Activated naive CD8-positive, alpha-beta T cell treated with anti-CD3 and anti-CD28 coated beads for 36 hours (primary cell): Measurements from ENCODE around the gene CASZ1. TPM values are rescaled to one million over a fixed set of nuclear protein-coding genes. Genes with fewer than 3 reads are reported as not detected.

Experiments
- DNase-seq: peaks from one replicate; pipeline ENCODE4 v3.0.0; 2021
- H3K27ac Mint-ChIP-seq: one replicate; pipeline ENCODE4 v1.8.0; 2022; ENCODE audit warnings: mild to moderate bottlenecking, moderate library complexity, mixed read lengths
- H3K27me3 Mint-ChIP-seq: one replicate; pipeline ENCODE4 v1.8.0; 2022; ENCODE audit warnings: mild to moderate bottlenecking, mixed read lengths
- H3K36me3 Mint-ChIP-seq: one replicate; pipeline ENCODE4 v1.8.0; 2021; ENCODE audit warnings: mild to moderate bottlenecking, mixed read lengths
- H3K4me1 Mint-ChIP-seq: one replicate; pipeline ENCODE4 v1.8.0; 2021; ENCODE audit warnings: mixed read lengths
- H3K4me3 Mint-ChIP-seq: one replicate; pipeline ENCODE4 v1.8.0; 2022; ENCODE audit warnings: mild to moderate bottlenecking, moderate library complexity, mixed read lengths
- H3K9me3 Mint-ChIP-seq: one replicate; pipeline ENCODE4 v1.8.0; 2022; ENCODE audit warnings: mixed read lengths
- total RNA-seq, 2 experiments: library from RNA; stranded (reverse); gene quantifications; one replicate each; pipeline ENCODE4 v1.2.3, GENCODE V29; 2021

The CASZ1 gene
- total RNA-seq, 2 experiments from 2014 or later, result 2.2 to 2.3 TPM

DNA sequence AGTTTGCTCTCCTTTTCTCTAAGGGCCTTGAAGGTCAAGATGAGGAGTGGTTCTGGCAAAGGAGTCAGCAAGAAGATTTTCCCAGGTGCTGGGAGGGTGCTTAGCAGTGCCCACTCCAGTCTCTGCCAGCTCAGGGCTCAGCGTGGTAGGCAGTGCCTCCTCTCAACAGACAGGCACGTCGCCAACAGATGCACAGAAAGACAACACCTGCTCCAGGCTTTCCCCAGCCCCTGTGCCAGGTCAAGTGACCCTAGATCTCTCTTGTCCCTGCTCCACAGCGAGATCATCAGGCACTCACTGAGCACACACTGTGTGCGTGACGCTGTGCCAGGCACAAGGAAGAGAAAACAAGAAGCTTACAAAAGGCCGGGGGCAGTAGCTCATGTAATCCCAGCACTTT lies 86.0 kb downstream of the CASZ1 start:
- no peak overlapping the region for H3K27ac Mint-ChIP-seq
- no peaks in the 10 kb centered on the region for H3K9me3 Mint-ChIP-seq
- no peak for DNase-seq
- no peaks in the 10 kb centered on the region for H3K36me3 Mint-ChIP-seq
- H3K4me3 Mint-ChIP-seq, result no peak overlapping the region
- no peaks in the 10 kb centered on the region for H3K4me1 Mint-ChIP-seq
- peaks cover 4% of the 10 kb centered on the region for H3K27me3 Mint-ChIP-seq

GRCh38 chr1:10709646-10710045 lies 86.8 kb downstream of the CASZ1 start:
- no peaks in the 10 kb centered on the region for H3K4me1 Mint-ChIP-seq
- H3K27me3 Mint-ChIP-seq, result peaks cover 4% of the 10 kb centered on the region
- H3K36me3 Mint-ChIP-seq, result no peaks in the 10 kb centered on the region
- no peaks in the 10 kb centered on the region for H3K9me3 Mint-ChIP-seq
- no peak overlapping the region for H3K27ac Mint-ChIP-seq
- H3K4me3 Mint-ChIP-seq, result no peak overlapping the region
- DNase-seq, result no peak

GRCh38 chr1:10709165-10709564 lies 87.3 kb downstream of the CASZ1 start:
- no peak for DNase-seq
- Mint-ChIP-seq H3K9me3 (no peaks in the 10 kb centered on the region), H3K27me3 (peaks cover 3% of the 10 kb centered on the region), H3K36me3 (no peaks in the 10 kb centered on the region), H3K27ac (no peak overlapping the region), H3K4me3 (no peak overlapping the region), H3K4me1 (no peaks in the 10 kb centered on the region)

GRCh38 chr1:10708757-10709156 lies 87.7 kb downstream of the CASZ1 start:
- H3K27ac Mint-ChIP-seq, result no peak overlapping the region
- no peaks in the 10 kb centered on the region for H3K9me3 Mint-ChIP-seq
- no peaks in the 10 kb centered on the region for H3K36me3 Mint-ChIP-seq
- peaks cover 4% of the 10 kb centered on the region for H3K27me3 Mint-ChIP-seq
- H3K4me1 Mint-ChIP-seq, result no peaks in the 10 kb centered on the region
- no peak overlapping the region for H3K4me3 Mint-ChIP-seq
- no peak for DNase-seq

- Mint-ChIP-seq H3K4me3 (no peak overlapping the region), H3K36me3 (no peaks in the 10 kb centered on the region), H3K27ac (no peak overlapping the region), H3K27me3 (peaks cover 4% of the 10 kb centered on the region), H3K9me3 (no peaks in the 10 kb centered on the region), H3K4me1 (no peaks in the 10 kb centered on the region)
- DNase-seq, result no peak
These were observed 89.2 kb downstream of the CASZ1 start for GRCh38 chr1:10707208-10707607.

- Mint-ChIP-seq H3K4me1 (no peaks in the 10 kb centered on the region), H3K27me3 (peaks cover 4% of the 10 kb centered on the region)
These were observed 90.0 kb downstream of the CASZ1 start for GRCh38 chr1:10706376-10706913.

GRCh38 chr1:10705953-10706352 lies 90.5 kb downstream of the CASZ1 start:
- Mint-ChIP-seq H3K4me1 (no peaks in the 10 kb centered on the region), H3K9me3 (no peaks in the 10 kb centered on the region), H3K36me3 (no peaks in the 10 kb centered on the region), H3K27ac (no peak overlapping the region), H3K27me3 (peaks cover 4% of the 10 kb centered on the region), H3K4me3 (no peak overlapping the region)
- DNase-seq, result no peak

More at GRCh38 chr1:10706376-10706913, 90.0 kb downstream of the CASZ1 start:
- H3K9me3 Mint-ChIP-seq, result no peaks in the 10 kb centered on the region
- no peak for DNase-seq
- H3K27ac Mint-ChIP-seq, result no peak overlapping the region
- no peak overlapping the region for H3K4me3 Mint-ChIP-seq
- no peaks in the 10 kb centered on the region for H3K36me3 Mint-ChIP-seq

- Mint-ChIP-seq H3K9me3 (no peaks in the 10 kb centered on the region), H3K4me3 (no peak overlapping the region), H3K27ac (no peak overlapping the region), H3K27me3 (peaks cover 9% of the 10 kb centered on the region), H3K36me3 (no peaks in the 10 kb centered on the region), H3K4me1 (no peaks in the 10 kb centered on the region)
- DNase-seq, result no peak
These were observed 92.0 kb downstream of the CASZ1 start for GRCh38 chr1:10704368-10704882.

DNA sequence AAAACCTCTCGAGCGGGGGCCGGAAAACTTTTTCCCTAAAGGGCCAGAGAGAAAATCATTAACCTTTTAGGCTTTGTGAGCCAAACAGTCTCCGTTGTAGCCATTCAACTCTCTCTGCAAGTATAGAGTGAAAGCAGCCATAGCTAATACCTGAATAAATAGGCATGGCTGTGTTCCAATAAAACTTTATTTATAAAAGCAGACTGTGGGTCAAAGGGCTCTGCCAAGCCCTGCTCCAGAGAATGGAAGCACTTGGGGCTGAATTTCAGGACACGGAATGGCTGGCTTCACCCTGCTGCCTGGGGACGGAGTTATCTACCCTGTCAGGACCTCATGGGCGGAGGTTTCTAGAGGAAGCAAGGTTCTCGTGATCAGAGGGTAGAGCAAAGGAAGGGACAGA lies 92.7 kb downstream of the CASZ1 start:
- DNase-seq, result no peak
- Mint-ChIP-seq H3K36me3 (no peaks in the 10 kb centered on the region), H3K27ac (no peak overlapping the region), H3K4me1 (no peaks in the 10 kb centered on the region), H3K27me3 (peaks cover 10% of the 10 kb centered on the region), H3K9me3 (no peaks in the 10 kb centered on the region), H3K4me3 (no peak overlapping the region)

DNA sequence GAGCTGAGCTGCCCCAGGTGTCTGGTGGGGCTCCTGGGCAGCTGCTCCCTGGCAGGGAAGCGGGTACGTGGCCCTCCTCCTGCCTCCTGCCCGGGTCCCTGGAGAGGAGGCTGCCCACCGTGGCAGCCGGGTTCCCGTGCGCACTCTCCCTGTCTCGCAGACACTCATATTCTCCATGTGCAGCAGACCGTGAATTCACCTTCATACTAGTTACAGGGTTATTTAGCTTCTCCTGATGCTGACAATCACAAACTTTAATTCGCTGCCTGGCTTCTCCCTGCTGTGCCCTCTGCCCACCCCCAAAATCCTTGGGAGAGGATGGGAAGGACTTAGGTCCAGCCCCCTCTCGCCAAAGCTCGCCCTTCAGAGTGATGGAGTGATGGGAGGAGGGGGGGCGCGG lies 95.3 kb downstream of the CASZ1 start:
- no peak for DNase-seq
- no peaks in the 10 kb centered on the region for H3K9me3 Mint-ChIP-seq
- peaks cover 10% of the 10 kb centered on the region for H3K27me3 Mint-ChIP-seq
- no peaks in the 10 kb centered on the region for H3K36me3 Mint-ChIP-seq
- no peak overlapping the region for H3K27ac Mint-ChIP-seq
- no peak overlapping the region for H3K4me3 Mint-ChIP-seq
- H3K4me1 Mint-ChIP-seq, result peaks cover 12% of the 10 kb centered on the region

DNA sequence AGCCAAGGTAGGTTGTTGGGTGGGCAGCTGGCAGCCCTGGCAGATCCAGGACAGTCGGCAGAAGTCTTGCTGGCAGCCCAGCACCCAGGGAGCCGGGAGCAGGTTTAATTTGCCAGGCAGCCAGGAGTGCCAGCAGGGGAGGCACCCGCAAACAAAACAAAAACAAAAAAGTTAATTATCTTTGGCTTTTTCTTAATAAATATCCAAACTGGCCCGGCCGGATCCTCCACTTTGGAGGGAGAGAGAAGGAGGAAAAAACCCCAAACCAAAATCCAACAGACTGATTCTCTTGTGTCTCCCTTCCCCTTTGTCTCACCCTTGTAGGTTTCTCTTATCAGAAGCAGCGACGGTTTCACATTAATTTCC lies 97.0 kb downstream of the CASZ1 start:
- Mint-ChIP-seq H3K27me3 (peaks cover 10% of the 10 kb centered on the region), H3K9me3 (no peaks in the 10 kb centered on the region), H3K27ac (no peak overlapping the region), H3K36me3 (no peaks in the 10 kb centered on the region), H3K4me3 (no peak overlapping the region), H3K4me1 (peaks cover 17% of the 10 kb centered on the region)
- no peak for DNase-seq

DNA sequence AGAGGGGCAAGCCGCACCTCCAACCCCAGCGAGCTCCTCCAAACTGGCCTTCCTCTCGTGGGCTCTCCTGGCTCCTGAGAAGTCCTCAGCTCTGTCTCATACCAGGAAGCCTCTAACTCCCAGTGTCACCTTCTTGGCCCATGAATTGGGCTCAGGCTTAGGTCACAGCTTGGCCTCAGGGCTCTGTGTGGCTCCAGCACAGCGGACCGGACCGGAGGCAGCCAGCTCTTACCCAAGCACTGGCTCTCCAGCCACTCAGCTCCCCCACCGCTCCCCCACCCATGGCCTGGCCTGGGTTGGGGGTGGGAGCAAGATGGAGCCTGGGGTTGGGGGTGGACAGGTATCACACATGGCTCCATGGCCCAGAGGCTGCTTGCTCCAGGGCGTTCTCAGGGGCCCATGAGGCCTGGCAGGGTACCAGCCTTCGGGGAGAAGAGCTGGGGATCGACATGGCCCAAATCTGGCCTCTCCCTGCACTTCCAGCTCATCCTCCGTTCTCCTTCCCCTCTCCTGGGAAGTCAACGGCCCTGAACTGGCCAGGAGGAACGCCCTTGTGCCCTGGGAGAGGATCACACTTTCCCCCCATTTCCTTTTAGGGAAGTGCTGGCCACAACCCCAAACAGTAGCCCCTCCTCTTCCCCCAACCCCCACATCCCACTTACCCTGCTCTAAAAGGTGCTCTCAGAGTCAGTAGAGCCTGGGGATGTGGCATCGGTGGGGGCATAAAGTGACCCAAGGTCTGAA lies 97.5 kb downstream of the CASZ1 start:
- peaks cover 17% of the 10 kb centered on the region for H3K4me1 Mint-ChIP-seq
- no peak overlapping the region for H3K4me3 Mint-ChIP-seq
- peaks cover 7% of the 10 kb centered on the region for H3K27me3 Mint-ChIP-seq
- H3K27ac Mint-ChIP-seq, result no peak overlapping the region
- H3K9me3 Mint-ChIP-seq, result no peaks in the 10 kb centered on the region
- no peaks in the 10 kb centered on the region for H3K36me3 Mint-ChIP-seq
- DNase-seq, result no peak

DNA sequence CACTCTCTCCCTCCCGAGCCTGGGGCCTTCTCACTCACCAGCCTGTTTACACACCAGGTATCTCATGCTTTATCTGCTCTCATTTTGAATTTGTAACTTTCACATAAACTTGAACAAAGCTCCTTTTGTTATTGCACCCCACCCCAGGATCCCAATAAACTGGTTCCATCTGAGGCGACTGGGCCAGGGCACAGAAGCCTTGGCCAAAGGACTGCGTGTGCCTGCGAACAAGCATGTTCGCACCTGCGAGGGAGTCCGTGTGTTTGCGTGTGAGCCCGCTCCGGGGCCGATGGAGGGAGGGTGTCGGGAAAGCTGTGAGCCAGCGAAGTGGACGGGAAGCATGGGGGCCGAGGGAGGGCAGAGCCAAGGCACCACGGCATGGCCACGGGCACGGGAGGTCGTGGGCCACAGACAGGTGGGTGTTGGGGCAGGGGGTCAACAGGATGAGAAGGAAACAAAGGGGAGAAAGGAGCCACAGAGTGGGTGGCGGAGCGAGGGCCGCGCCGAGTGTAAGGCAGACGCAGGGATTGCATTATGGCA lies 98.8 kb downstream of the CASZ1 start:
- no peaks in the 10 kb centered on the region for H3K36me3 Mint-ChIP-seq
- peaks cover 6% of the 10 kb centered on the region for H3K27me3 Mint-ChIP-seq
- H3K4me1 Mint-ChIP-seq, result peaks cover 25% of the 10 kb centered on the region
- H3K4me3 Mint-ChIP-seq, result no peak overlapping the region
- DNase-seq, result no peak
- H3K9me3 Mint-ChIP-seq, result no peaks in the 10 kb centered on the region
- no peak overlapping the region for H3K27ac Mint-ChIP-seq

- no peaks in the 10 kb centered on the region for H3K9me3 Mint-ChIP-seq
- H3K4me3 Mint-ChIP-seq, result no peak overlapping the region
- peak; percentile 33 for DNase-seq
- H3K27me3 Mint-ChIP-seq, result peaks cover 6% of the 10 kb centered on the region
- no peaks in the 10 kb centered on the region for H3K36me3 Mint-ChIP-seq
- H3K27ac Mint-ChIP-seq, result no peak overlapping the region
- H3K4me1 Mint-ChIP-seq, result peaks cover 30% of the 10 kb centered on the region
These were observed 99.5 kb downstream of the CASZ1 start for GRCh38 chr1:10696977-10697376.

DNA sequence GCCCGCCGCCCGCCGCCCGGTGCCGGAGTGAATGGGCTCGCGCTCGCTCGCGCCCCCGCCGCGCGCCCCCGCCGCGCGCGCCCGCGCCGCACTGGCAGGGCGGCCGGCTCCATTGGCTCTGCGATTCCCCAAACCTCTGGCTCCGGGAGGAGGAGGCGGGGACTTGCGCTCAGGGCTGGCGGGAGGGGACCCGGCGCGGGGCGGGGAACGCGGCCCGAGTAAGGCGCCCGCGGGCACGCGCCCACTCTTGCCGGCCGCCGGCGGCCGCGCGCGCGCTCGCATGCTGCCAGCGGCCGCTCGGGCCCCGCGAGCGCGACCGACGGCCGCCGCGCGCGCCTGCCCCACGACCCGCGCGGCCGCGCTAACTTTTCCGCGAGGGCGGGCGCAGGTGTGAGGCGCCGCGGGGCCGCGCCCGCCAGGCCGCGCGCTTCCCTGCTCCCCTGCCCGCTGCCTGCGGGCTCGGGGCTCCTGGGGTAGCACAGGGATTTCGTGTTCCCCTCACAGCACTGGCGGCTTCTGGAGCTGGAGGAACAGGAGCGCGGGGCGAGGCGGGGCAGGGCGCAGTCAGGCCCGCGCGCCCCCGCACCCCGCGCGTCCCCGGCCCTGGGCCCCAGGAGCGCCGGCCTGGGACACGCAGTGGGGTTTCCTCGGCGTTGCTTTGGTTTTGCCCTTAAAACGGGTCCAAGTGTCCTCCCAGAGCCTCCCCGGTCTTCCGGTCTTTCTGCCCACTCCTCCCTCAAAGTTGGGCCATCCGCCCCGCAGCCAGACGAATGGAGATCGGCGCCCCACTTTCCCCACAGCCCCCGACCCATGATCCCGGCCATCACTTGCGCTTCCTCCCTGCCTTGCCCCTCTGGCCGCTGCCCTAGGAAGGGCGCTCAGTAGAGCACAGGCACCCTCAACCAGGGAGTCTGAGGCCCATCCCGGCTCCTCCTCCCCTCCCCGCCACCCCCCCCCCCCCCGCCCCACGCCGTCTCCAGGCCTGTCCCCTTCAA lies 101.5 kb downstream of the CASZ1 start:
- Mint-ChIP-seq H3K27ac (peak overlapping the region; percentile 54), H3K4me1 (peaks cover 31% of the 10 kb centered on the region), H3K36me3 (no peaks in the 10 kb centered on the region), H3K9me3 (no peaks in the 10 kb centered on the region), H3K4me3 (peak overlapping the region; percentile 67), H3K27me3 (peaks cover 6% of the 10 kb centered on the region)
- DNase-seq, result peak; percentile 78
